ENCODE data around the gene RHOT2.

DNA sequence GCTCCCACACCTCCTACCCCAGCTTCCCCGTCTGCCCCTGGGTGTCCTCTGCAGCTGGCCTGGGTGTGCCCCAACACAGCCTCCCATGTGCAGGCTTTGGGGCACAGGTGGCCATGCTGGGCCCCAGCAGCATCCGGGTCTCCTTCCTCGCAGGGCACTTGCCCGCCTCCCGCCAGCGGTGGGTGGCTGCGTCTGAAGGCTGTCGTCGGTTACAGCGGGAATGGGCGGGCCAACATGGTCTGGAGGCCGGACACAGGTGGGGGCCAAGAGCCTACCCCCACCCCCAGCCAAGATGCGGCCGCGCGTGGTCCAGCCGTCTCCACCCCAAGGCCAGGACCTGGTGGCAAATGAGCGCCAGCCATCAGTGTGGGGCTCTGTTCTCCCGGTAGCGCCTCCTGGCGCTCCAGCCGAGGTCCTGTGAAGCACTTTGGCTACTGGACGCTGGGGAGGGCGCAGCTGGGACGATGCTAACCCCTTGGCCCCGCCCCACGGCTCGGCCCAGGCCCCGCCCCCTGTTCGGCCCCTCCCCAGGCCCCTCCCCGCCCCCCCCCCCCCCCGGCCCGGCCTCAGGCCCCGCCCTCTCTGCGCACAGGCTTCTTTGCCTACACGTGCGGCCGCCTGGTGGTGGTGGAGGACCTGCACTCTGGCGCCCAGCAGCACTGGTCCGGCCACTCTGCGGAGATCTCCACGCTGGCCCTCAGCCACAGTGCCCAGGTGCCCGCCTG is 7.3 kb upstream of the RHOT2 start:
- TF ChIP-seq, protein P1, sequence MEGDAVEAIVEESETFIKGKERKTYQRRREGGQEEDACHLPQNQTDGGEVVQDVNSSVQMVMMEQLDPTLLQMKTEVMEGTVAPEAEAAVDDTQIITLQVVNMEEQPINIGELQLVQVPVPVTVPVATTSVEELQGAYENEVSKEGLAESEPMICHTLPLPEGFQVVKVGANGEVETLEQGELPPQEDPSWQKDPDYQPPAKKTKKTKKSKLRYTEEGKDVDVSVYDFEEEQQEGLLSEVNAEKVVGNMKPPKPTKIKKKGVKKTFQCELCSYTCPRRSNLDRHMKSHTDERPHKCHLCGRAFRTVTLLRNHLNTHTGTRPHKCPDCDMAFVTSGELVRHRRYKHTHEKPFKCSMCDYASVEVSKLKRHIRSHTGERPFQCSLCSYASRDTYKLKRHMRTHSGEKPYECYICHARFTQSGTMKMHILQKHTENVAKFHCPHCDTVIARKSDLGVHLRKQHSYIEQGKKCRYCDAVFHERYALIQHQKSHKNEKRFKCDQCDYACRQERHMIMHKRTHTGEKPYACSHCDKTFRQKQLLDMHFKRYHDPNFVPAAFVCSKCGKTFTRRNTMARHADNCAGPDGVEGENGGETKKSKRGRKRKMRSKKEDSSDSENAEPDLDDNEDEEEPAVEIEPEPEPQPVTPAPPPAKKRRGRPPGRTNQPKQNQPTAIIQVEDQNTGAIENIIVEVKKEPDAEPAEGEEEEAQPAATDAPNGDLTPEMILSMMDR (IDR thresholded peaks at IDR 0.05), result peak in 5 of 6 experiments; percentile 52 to 68 (median 63)
- TF ChIP-seq POLR2A (IDR thresholded peaks at IDR 0.05), result peak in 1 of 2 donors; percentile 34

All from Peyer's patch (tissue), 4 donors.